K562 (cell line): ENCODE measurements around the gene AFF1. TPM values are rescaled to one million over a fixed set of nuclear protein-coding genes. Genes with fewer than 3 reads are reported as not detected.

Experiments used
- AFF4 ChIP-seq: sonication (generic); formaldehyde crosslinking; IDR thresholded peaks from 2 replicates; pipeline ENCODE4 v1.8.0; 2023; ENCODE audit warnings: mild to moderate bottlenecking, missing genetic modification reagents
- BMI1 ChIP-seq: fragments of 150-350 bp; IDR thresholded peaks from 2 replicates; pipeline ENCODE4 v1.6.1; 2014; ENCODE audit warnings: low read length
- CBX1 ChIP-seq: sonication (generic); IDR thresholded peaks from 2 replicates; pipeline ENCODE4 v1.6.1; 2016; ENCODE audit warnings: antibody characterized with exemption, low read depth, mild to moderate bottlenecking
- CCNT2 ChIP-seq: IDR thresholded peaks from 2 replicates; pipeline ENCODE4 v1.6.1; 2011; ENCODE audit warnings: borderline replicate concordance, low read depth, mild to moderate bottlenecking, moderate library complexity, mixed read lengths, low read length; ENCODE audit not compliant: insufficient read length; ENCODE audit errors: extremely low read depth
- CEBPB ChIP-seq: fragments of 450-650 bp; IDR thresholded peaks from 2 replicates; pipeline ENCODE4 v1.6.1; 2016; ENCODE audit warnings: missing genetic modification characterization, missing compliant biosample characterization
- GABPB1 ChIP-seq: sonication (generic); formaldehyde crosslinking; IDR thresholded peaks from 2 replicates; pipeline ENCODE4 v1.8.0; 2022; ENCODE audit warnings: mild to moderate bottlenecking, missing genetic modification reagents
- GTF2F1 ChIP-seq: IDR thresholded peaks from 2 replicates; pipeline ENCODE4 v1.6.1; 2011; ENCODE audit warnings: low read depth, low read length, improper control_type of control experiment
- HDGF ChIP-seq: fragments of 450-650 bp; IDR thresholded peaks from 2 replicates; pipeline ENCODE4 v1.6.1; 2016
- NCOA1 ChIP-seq: fragments of 450-650 bp; IDR thresholded peaks from 2 replicates; pipeline ENCODE4 v1.6.1; 2016; ENCODE audit warnings: low read depth
- NR2C2 ChIP-seq, 2 experiments: fragments of 200-800 bp in 1 of 2; sonication (Bioruptor generic) in 1 of 2; sonication (generic) in 1 of 2; formaldehyde crosslinking in 1 of 2; IDR thresholded peaks; 2 replicates each; pipeline versions ENCODE4 v1.6.1 to v1.8.0; 2016 to 2022; ENCODE audit warnings: mild to moderate bottlenecking in 1 of 2, missing compliant biosample characterization in 1 of 2, missing genetic modification characterization in 1 of 2, missing genetic modification reagents in 1 of 2
- RFX5 ChIP-seq: IDR thresholded peaks from 2 replicates; pipeline ENCODE4 v1.6.1; 2011; ENCODE audit warnings: low read depth, mild to moderate bottlenecking, improper control_type of control experiment, low read length
- TSC22D4 ChIP-seq: fragments of 450-650 bp; IDR thresholded peaks from 2 replicates; pipeline ENCODE4 v1.6.1; 2016; ENCODE audit warnings: missing genetic modification characterization, missing biosample characterization, control low read depth
- ZBTB34 ChIP-seq: fragments of 250-450 bp; sonication (Bioruptor Pico); IDR thresholded peaks from 2 replicates; pipeline ENCODE4 v1.8.0; 2021; ENCODE audit warnings: mild to moderate bottlenecking, moderate library complexity
- ZFP36 ChIP-seq: fragments of 150-350 bp; IDR thresholded peaks from 2 replicates; pipeline ENCODE4 v1.6.1; 2018; ENCODE audit warnings: low read length, low read depth; ENCODE audit not compliant: partially characterized antibody
- ZNF184 ChIP-seq: sonication (generic); formaldehyde crosslinking; IDR thresholded peaks from 2 replicates; pipeline ENCODE4 v1.5.0; 2020; ENCODE audit warnings: missing genetic modification reagents
- ZNF23 ChIP-seq: fragments of 250-450 bp; sonication (Bioruptor Pico); IDR thresholded peaks from 2 replicates; pipeline ENCODE4 v1.4.0; 2020; ENCODE audit warnings: mild to moderate bottlenecking
- ZNF232 ChIP-seq: sonication (generic); formaldehyde crosslinking; IDR thresholded peaks from 2 replicates; pipeline ENCODE4 v1.8.0; 2022; ENCODE audit warnings: mild to moderate bottlenecking, missing genetic modification reagents
- ZNF398 ChIP-seq: fragments of 250-450 bp; sonication (Bioruptor Pico); IDR thresholded peaks from 2 replicates; pipeline ENCODE4 v1.8.0; 2021; ENCODE audit warnings: moderate library complexity, mild to moderate bottlenecking, inconsistent platforms
- polyA plus RNA-seq, 8 experiments: library from polyadenylated mRNA; depleted of rRNA in 4 of 8; stranded (reverse) in 5 of 8; unstranded in 3 of 8; fragments of >200 nt; fragmentation: Nextera tagmentation in 2 of 8; fragmentation: Illumina TruSeq in 1 of 8; extraction: Ambion mirVana in 2 of 8; extraction: Trizol in 1 of 8; gene quantifications; 2 replicates each; pipeline versions ENCODE4 v1.2.1 to v1.2.3, GENCODE V29; 2011 to 2014; ENCODE audit warnings: inconsistent platforms in 1 of 8, missing spikeins in 1 of 8
- total RNA-seq, 7 experiments: library from RNA; depleted of rRNA in 6 of 7; stranded (reverse); fragments of >200 nt in 6 of 7; fragmentation: Illumina TruSeq in 2 of 7; extraction: Trizol in 2 of 7; gene quantifications; 2 replicates each; pipeline versions ENCODE4 v1.2.1 to v1.2.3, GENCODE V29; 2011 to 2021; ENCODE audit warnings: low replicate concordance in 1 of 7
- TF ChIP-seq, protein P1 (sequence below): conservative IDR thresholded peaks from 2 replicates; pipeline ENCODE4 v1.6.1; 2011; ENCODE audit warnings: low read depth, mild to moderate bottlenecking, low read length; ENCODE audit not compliant: control insufficient read depth

AFF1 gene
- total and polyA plus RNA-seq, 9 of the 15 experiments (the other 6 are each of a cell fraction or from before 2014, with no cell fraction given): 4.1 to 47.5 (median 17.2) TPM

DNA sequence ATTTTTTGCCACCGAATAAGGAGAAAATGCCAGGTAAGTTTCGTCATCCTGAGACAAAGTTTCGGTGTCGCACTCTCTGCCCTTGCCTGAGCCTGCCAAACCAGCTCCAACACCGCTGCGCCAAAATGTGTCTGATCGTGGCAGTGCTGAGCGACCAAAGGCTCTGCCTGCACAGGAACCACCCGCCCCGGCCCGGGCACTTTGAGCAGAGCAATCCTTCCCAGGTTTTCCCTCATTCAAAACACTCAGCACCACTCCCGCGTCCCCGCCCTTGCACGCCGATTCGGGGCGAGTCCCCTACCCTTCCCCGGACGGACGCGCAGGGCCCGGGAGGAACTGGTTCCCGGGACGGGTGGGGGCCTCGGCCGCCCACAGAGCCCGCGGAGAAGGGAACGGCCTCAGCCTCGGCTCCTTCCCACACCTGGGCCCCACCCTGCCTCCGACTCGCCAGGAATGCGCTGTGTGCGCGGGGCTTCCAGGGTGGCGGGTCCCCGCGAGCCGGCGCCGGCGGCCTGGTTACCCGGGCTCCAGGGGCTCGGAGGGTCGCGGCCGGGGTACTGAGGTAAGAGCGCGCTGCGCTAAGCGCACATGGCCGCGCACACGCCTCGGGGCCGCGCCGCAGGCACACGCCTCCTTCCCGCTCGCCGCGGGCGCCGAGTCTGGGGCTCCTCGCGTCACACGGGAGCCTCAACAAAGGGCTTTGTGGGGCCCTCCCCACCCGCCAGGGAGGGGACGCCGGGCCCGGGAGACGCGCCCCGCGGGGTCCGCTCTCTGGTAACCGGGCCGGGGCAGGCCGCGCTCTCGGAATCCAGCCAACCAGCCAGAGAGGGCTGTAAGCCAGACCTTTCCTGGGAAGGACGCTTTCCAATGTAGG is 42.8 kb upstream of the AFF1 start, which contains the start of gene C4orf36 (continued):
- no peak for TF ChIP-seq NCOA1
- peak; percentile 91; the same call in 1 of the 2 replicates for TF ChIP-seq ZNF232 (CRISPR knock-in tag)
- TF ChIP-seq CBX1: 0 out of 2 replicates have a peak, but pooled peaks have one; percentile 26
- no peak for TF ChIP-seq TSC22D4 (tag)
- TF ChIP-seq CEBPB (tag): no peak
- TF ChIP-seq ZNF184: no peak
- no peak for TF ChIP-seq ZBTB34 (CRISPR knock-in tag)
- peak; percentile 60; the same call in 1 of the 2 replicates for TF ChIP-seq GABPB1 (CRISPR knock-in tag)
- 0 out of 2 replicates have a peak, but pooled peaks have one; percentile 59 for TF ChIP-seq AFF4
- no peak for TF ChIP-seq GTF2F1
- no peak for TF ChIP-seq ZNF398
- no peak for TF ChIP-seq ZFP36
- TF ChIP-seq NR2C2 (CRISPR knock-in tag; IDR thresholded peaks at IDR 0.05): no peak
- TF ChIP-seq NR2C2 (tag; IDR thresholded peaks at IDR 0.05): no peak
- TF ChIP-seq HDGF: no peak
- no peak for TF ChIP-seq RFX5
- TF ChIP-seq, protein P1, sequence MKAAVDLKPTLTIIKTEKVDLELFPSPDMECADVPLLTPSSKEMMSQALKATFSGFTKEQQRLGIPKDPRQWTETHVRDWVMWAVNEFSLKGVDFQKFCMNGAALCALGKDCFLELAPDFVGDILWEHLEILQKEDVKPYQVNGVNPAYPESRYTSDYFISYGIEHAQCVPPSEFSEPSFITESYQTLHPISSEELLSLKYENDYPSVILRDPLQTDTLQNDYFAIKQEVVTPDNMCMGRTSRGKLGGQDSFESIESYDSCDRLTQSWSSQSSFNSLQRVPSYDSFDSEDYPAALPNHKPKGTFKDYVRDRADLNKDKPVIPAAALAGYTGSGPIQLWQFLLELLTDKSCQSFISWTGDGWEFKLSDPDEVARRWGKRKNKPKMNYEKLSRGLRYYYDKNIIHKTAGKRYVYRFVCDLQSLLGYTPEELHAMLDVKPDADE: no peak
- TF ChIP-seq BMI1: no peak
- TF ChIP-seq ZNF23 (CRISPR knock-in tag): no peak
- no peak for TF ChIP-seq CCNT2
